Measurements from ENCODE around the gene LDLRAD4.

The LDLRAD4 gene

DNA sequence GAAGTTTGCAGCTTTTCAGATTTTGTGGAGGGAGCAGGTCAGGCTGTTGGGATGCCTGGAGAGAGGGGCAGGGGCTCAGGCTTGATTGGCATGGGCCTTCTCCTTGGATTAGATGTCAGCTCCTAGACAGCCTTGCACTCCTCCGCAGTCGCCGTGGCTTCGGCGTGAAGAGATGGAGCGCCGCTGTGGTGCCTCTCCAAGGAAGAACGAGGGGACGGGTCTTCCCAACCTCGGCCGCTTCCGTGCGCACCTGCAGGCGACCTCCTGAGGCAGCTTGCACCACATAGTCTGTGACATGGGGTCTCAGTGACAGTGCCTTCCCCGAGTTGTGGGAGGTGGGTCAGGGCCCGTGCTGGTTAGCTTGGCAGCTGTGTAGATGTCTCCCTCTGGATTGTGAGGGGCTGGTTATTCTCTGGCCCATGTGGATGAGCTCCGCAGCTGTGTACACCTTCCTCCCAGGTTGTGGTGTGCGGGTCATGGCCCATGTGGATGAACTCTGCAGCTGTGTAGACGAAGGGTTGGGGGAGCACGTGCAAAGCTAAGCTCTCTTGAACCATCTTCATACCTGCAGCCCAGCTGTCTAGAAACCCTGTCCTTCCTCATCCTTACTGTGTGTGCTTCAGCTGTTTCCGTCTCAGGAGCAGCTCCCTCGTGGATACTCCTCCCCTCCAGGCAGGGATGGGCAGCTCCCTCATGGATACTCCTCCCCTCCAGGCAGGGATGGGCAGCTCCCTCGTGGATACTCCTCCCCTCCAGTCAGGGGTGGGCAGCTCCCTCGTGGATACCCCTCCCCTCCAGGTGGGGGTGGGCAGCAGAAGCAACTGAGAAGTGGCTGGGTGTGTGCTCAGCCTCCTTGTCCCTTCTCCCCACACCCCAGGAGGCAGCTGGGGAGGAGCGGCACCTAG is 170.3 kb downstream of the LDLRAD4 start:
- no peak for DNase-seq (ENCODE audit: low read depth)

DNA sequence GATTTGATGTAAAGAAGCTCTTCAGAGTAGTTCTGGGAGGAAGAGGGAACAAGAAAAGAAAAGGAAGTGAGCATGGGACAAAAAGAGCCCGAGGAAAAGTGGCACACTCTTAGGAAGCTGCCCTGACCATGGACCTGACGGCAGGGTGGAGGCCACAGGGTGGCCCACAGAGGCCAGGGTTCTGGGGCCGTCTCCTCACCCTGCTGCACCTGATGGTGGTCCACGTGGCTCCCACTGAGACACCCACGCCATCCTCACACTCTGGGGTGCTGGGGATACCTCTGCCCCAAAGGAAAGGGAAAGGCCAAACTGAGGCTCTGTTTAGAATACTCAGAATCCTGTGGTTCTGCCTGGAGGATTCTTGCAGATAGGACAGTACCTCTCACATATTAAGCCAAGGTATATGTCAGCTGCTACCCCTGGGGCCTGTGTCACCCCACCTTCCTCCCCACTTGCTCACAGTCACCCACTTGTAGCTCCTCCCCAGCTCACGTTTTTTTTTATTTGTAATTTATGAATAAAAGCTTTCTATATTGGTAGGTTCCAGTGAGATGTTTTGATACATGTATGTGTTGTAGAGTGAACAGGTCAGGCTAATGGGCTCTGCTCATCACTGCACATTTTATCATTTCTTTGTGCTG is 171.1 kb downstream of the LDLRAD4 start:
- no peak for DNase-seq (ENCODE audit: low read depth)

DNA sequence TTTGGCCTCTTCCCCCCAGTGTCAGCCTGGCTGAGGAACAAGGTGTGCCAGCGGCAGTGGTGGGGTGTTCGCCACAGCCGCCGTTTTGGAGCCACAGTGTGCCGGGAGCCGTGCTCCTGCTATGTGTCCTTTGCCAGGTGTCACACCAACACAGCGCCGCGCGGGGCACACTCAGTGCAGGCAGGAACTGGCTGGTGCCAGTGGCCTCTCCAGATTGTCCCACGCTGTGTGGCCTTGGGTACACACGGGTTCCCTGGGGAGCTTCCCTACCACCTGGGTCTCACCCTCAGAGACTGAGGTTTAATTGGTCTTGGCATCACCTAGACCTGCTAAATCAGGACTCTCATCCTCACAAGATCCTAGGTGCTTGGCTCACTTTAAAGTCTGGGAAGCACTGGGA is 171.6 kb downstream of the LDLRAD4 start:
- DNase-seq (ENCODE audit: low read depth) = no peak

DNA sequence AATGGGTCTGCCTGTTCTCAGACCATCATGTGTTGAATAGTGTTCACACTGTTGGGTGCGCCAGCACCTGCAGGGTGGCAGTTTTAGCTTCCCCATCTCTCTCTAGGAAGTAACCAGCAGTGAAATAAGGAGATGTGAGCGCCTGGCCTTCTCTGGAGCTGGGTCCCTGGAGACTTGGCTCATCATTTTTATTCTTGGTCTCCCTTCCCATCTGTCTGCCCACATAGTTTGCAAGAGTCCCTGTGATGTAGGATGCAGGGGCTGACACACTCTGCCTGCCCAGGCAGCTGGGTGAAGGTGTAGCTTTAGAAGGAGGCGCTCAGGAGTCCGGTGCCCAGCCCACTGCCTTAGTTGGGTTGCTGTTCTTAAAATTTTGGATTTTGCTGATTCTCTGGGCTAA is 172.2 kb downstream of the LDLRAD4 start:
- no peak for DNase-seq (ENCODE audit: low read depth)

DNA sequence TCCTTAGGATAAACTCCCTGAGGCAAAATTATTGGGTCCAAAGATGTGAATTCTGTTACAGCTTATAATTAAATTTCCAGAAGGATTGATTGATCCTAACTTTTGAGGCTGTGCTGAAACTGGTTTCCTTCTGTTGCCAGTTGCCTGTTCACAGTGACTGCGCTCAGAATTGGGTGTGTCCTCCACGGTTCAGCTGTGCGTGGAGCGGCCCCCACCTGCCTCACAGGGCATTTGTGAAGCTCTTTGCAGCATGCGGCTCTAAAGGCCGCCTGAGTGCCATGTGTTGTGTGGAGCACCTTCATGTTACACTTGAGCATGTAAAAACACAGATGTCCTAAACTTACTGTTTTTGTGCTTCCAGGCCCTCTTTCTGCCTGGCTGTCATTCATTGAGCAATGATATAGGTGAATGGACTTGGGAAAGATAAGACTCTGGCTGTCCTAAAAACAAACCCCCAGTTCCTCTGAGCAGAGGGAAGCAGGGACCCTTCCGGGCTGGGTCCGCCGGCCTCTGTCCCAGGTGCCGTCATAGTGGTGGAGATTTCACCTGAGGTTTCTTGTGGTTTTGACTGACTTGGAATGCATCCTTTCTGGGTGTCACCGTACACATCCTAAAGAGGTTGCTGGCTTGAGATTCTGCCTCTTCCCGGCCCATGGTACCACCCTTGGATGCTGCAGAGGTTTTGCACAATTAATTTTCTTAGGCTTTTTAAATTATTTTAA is 173.6 kb downstream of the LDLRAD4 start:
- DNase-seq (ENCODE audit: low read depth) = no peak

DNA sequence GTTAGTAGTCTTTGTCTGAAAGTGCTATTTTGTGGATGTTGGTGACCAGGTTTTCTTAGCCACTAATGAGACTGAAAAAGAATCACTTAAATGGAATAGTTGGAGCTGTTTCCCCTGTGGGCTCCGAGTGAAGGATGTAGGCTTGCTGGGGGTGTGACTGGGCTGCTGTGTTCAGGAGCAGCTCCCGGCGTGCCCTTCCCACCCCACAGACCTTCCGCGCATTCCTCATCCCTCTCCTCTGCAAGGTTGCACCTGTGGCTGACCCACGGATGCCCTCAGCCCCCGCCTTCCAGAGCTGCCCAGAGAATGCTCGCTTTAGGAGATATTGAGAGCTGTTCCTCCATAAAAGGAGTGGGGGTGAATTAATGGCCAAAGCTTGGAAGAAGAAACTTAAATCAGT is 174.3 kb downstream of the LDLRAD4 start:
- DNase-seq (ENCODE audit: low read depth) = no peak

DNA sequence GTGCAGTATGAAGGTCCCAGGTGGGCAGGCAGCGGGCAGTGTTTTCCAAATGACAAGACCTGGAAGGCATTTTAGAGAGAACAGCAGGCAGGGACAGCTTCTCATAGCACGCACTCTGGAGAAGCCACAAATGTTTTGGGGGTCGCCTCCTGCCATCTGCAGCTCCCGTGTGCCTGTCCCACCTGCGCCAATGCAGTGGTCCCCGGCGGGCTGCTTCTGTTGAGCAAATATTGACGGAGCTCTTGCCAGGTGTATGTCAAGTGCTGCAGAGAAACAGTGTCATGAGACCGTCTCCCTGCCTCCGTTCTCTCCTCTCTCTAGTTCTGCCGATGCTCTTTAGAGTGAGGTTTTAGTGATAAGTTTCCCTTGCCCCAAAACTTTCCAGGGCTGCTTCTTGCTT is 174.8 kb downstream of the LDLRAD4 start:
- DNase-seq (ENCODE audit: low read depth) = no peak

DNA sequence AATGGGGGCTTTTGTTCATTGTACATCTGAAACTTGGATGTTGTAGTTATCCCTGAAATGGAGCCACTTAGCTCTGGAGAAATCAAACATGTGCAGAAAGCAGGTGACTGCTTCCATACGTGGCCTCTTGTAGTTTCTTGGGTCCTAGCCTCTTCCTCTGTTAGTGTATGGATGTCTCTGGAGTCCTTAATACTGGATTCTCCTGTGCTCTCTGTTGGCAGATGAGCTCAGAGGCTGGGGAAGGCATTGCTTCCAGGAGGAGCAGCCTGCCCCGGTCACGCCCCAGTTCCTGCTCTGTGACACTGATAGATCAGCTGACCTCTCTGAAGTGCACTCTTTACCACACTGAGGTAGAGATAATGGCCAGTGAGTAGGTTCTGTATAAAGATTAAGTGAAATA is 176.2 kb downstream of the LDLRAD4 start:
- no peak for DNase-seq (ENCODE audit: low read depth)

DNA sequence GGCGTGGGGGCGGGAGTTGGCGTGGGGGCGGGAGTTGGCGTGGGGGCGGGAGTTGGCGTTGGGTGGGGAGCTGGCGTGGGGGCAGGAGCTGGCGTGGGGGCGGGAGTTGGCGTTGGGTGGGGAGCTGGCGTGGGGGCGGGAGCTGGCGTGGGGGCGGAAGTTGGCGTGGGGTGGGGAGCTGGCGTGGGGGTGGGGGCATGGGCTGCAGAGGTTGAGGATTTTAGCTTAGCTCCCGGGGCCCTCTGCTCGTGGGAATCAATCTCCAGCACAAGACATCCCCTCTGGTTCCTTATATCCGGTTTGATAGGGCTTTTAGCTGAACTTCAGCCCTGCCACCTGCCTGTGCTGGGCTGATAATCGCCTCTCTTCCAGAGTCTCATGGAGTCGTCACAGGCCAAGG is 177.0 kb downstream of the LDLRAD4 start:
- no peak for DNase-seq (ENCODE audit: low read depth)

DNA sequence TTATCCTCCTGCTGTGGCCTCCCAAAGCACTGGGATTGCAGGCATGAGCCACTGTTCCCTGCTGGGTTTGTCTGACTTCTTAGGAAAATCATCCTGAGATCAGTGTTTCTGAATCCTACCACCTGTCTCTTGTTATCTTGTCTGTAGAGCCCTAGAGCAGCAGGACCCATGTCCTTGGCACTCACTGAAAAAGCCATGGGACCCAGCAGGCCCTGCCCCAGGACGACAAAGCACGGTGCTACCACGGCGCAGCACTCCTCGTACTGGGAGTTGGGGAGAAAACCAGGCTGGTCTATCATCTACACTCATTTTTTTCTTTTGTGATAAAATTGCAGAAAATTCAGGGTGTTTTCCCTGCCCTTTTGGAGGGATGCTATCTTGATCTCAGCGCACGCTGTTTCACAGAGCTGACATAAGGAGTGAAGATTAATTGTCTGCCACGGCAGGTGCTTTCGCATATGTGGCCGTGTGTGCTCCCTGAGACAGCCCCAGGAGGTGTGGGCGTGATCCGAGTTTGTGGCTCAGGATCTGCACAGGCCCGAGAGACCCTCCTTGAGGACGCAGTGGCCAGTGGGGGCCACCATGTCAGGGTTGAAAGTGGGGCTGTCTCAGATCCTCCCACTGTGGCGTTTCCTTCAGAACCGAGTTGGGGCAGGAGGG is 179.1 kb downstream of the LDLRAD4 start:
- no peak for DNase-seq (ENCODE audit: low read depth)

DNA sequence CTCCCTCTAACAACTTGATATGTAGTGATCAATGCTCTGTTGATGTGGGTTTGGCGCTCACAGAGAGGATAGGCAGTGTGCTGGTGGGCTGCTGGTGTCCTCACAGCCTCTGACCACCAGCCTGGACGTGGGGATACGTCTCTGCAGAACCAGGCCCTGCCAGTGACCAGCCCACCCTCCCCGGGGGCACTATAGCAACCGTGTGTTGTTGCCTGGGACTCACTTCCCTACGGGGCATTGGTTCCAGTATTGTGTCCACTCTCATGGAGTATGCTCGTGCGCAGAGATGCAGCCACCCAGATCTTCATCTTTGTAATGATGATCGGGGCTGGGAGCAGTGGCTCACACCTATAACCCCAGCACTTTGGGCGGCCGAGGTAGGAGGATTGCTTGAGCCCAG is 180.1 kb downstream of the LDLRAD4 start:
- no peak for DNase-seq (ENCODE audit: low read depth)

DNA sequence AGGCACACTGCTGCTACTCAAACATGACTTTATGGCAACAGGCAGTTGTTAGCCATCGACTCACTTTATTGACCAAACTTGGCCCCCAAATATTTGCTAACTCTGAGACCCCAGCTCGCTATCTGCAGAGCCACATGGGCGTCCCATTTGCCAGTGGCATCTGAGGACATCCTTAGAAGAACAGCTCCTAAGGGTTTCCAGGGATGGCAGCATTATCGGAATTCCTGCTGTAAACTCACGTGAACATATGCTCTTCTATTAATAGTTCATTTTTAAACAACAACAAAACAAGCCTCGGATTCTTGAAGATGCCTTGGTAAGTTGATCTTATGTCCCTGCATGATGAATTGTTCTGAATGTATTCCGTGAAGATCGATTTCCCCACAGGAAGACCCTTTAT is 181.0 kb downstream of the LDLRAD4 start:
- DNase-seq (ENCODE audit: low read depth) = no peak

DNA sequence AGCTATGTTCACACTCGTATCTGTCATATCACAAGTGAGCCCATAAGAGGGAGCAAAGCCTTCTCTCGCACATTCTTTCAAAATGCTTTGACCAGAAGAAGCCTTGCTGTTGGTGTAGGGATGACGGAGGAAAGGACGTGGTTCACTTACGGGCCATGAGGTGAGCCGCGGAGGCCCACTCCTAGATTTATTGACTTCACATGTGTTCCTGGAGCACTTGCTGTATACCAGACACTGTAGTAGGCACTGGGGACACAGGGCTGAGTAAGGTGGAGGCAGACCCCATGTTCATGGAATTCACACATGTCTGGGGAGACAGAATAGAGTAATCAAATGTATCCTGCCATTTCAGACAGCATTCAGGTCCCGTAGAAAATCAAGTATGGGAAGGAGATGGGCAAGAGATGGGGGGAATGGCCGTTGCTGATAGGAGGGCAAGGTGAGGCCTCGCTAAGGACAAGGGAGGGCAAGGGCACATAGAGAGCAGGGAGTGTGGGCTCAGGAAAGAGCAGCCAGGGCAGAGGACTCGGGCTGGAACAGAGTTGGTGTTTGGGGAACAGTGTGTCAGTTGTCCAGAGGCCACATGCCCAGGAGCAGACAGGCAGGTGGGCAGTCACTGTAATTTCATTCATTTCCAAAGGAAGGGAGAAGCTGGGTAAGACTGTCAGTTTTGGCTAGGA is 182.2 kb downstream of the LDLRAD4 start:
- DNase-seq (ENCODE audit: low read depth) = no peak

DNA sequence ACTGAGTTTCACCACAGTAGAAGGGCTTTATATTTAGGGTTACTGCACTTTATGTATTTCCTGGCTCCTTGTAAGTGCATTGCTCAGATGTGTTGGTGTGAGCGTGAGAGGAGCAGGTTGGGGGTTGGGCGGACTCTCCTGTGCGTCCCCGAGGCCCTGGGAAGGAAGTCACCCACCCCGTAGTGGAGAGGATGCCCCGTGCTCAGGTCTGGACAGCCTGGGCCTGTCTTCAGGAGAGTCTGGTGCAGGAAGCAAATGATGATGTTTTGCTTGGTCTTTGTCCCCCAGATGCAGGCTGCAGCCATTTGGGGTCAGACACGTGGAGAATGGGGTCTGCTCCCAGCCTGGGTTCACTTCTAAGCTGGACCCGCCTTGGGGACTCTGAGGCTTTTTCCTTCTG is 182.8 kb downstream of the LDLRAD4 start:
- no peak for DNase-seq (ENCODE audit: low read depth)

DNA sequence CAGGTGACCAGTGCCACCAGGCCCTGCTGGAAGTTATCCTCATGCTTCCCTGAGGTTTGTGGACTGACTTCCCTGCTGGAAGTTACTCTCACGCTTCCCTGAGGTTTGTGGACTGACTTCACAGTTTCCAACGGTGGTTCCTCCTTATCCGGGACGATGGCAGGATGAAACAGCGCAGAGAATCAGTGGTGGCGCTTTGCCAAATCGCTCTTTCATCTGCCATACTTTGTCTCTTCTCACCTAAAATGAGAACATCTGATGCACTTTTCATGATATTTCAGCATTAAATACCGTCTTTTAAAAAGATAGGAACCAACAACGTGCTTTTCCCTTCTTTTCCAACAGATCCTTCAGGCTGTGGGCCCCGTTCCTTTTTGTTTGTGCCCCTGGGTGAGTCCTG is 183.3 kb downstream of the LDLRAD4 start:
- DNase-seq (ENCODE audit: low read depth) = no peak

DNA sequence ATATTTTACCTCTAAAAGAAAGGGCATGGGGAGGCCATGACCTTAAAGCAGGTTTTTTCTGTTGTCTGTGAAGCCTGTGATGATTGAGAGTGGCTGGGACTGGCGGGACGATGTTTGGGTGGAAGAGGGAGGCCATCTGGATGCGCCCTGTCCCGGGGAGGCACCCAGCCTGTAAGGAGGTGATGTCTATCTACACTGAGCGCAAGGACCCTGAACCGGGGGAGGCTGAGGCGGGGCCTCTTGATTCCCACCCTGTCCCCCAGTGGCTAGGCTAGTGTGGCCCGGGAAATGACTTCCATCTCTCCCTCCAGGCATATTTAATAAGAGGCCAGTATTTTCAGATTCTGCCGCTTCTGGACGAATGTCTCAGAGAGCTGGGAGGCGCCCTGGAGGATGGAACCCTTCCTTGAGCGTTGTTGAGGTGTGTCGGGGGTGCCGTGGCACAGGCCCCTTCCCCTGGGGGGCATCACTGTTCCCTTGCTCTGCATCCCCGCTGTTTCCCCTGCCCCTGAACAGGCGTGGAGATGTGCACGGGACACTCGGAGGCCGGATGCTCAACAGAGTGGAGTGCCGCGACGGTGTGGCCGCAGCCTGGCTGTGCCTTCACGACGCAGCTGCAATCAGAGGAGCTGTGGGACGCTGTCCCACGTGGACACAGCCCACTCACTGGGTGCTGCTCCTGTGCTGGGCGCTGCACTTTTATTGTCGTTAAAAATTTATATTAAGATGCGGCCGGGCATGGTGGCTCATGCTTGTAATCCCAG is 185.4 kb downstream of the LDLRAD4 start:
- DNase-seq (ENCODE audit: low read depth) = no peak

DNA sequence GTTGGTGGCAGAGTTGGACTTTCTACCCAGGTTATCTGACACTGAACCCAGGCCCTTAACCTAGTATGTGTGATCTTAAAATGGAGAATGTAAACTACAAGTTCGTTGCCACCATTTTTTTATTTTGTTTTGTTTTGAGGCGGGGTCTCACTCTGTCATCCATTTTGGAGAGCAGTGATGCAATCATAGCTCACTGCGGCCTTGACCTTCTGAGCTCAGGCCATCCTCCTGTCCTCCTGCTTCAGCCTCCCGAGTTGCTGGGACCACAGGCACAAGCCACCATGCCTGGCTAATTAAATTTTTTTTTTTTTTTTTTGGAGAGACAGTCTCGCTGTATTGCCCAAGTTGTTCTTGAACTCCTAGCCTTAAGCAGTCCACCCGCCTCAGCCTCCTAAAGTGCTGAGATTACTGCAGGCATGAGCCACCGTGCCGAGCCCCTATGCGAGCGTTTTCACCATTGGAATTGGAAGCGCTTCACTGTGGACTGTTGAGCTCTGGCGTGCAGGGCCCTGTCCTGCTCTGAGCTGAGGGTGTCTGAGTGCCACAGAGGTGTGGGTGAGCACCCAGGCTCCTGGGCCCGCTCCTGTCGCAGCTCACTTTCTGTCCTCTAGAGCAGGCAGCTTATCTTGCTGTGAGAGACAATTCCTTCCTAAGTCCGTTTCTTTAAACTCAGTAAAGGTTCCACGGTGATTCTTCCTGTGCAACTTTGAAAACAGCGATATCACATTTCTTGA is 186.9 kb downstream of the LDLRAD4 start:
- no peak for DNase-seq (ENCODE audit: low read depth)

DNA sequence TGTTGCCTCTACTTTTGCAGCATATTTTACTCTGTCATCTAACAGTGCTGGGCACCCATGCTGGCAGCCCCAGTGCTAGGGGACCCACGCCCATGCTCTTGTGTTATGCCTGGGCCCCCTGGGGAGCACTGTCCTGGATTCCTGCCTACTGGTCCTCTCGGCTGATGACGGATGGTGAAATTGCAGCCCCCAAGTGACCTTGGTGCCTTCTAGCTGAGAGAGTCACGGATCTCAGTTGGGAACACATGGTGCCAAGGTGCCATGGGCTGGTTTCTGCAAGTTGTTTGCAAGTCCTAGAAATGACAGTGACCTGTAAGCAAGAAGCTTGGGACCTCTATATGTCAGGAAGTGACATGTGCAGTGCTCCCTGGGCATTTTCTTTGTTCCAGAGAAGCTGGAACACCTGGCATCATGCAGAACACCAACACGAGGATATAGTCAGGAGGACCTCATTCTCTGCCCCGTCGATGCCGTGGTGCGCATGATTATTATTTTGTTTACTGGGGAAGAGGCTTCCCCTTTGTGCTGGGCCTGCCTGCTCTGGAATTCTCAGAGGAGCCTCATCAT is 187.6 kb downstream of the LDLRAD4 start:
- no peak for DNase-seq (ENCODE audit: low read depth)

DNA sequence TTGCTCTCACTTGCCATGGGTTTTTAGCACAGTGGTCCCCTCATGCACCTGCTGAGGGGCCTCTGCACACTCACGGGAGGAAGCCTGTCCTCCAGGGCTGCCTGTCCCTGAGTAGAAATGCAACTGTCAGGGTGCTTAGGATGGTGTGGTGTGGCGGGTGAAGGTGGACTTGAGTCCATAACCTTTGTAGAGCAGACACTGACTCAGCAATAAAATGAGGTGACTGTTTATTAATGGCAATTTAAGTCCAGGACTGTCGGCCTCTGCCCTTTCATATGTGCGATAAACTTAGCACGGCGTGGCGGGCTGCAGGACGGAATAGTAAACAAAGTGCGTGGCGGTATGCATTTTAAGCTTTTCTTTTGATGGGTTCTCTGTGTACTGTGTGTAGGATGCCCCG is 188.2 kb downstream of the LDLRAD4 start:
- no peak for DNase-seq (ENCODE audit: low read depth)

DNA sequence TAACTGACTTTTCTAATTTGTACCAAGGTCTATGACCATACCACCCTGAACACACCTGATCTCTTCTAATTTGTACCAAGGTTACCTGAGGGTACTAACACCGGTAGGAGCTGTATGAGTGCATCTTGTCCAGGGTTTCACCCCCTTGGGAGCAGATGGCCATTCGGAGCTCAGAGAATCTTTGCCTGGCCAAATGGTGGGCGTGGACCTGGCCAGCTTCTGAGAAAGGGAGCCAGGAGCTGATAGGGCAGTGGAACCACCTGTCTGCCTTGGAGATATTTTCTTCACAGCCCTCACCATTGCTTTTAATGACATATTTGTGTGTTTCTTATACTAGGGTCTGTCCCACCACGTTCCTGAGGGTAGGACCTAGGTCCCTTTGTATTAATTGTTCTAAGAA is 188.9 kb downstream of the LDLRAD4 start:
- DNase-seq (ENCODE audit: low read depth) = no peak
